Effector memory CD4-positive, alpha-beta T cell (primary cell): ENCODE data around the gene SLC2A1.

Experiments used
- DNase-seq, 3 donors: peaks; one replicate each; pipeline ENCODE4 v3.0.0-alpha.2; 2020
- H3K27ac ChIP-seq: 2 replicates; pipeline ENCODE4 v1.7.0; 2013; ENCODE audit warnings: mild to moderate bottlenecking, low read length, moderate library complexity; ENCODE audit not compliant: insufficient read depth, poor library complexity, severe bottlenecking
- H3K27me3 ChIP-seq: replicated peaks from 2 replicates; pipeline ENCODE4 v1.7.0; 2013; ENCODE audit warnings: mild to moderate bottlenecking, low read length; ENCODE audit not compliant: insufficient read depth, control insufficient read depth, poor library complexity, severe bottlenecking
- H3K36me3 ChIP-seq: 2 replicates; pipeline ENCODE4 v1.7.0; 2013; ENCODE audit warnings: mild to moderate bottlenecking, low read length, moderate library complexity; ENCODE audit not compliant: control insufficient read depth, insufficient read depth
- H3K4me1 ChIP-seq: 2 replicates; pipeline ENCODE4 v1.7.0; 2013; ENCODE audit warnings: low read length, mild to moderate bottlenecking; ENCODE audit not compliant: control insufficient read depth, insufficient read depth, poor library complexity, severe bottlenecking
- H3K4me3 ChIP-seq: 2 replicates; pipeline ENCODE4 v1.7.0; 2013; ENCODE audit warnings: low read length, low read depth, mild to moderate bottlenecking; ENCODE audit not compliant: insufficient read depth, poor library complexity, severe bottlenecking
- H3K9me3 ChIP-seq: 2 replicates; pipeline ENCODE4 v1.7.0; 2013; ENCODE audit warnings: mild to moderate bottlenecking, low read length, moderate library complexity; ENCODE audit not compliant: control insufficient read depth
- total RNA-seq, 3 donors: gene quantifications; one replicate each; lab custom pipeline; 2026; lab: John Stamatoyannopoulos, UW

Gene SLC2A1
- 80.7 to 164 (median 108) reads per million in 3 donors for total RNA-seq

GRCh38 chr1:42958488-42959319, at the start of gene SLC2A1:
SLC2A1 (minus strand) TSS chr1:42958868; CDS start chr1:42958651, 217 bp downstream.
- no peaks in the 10 kb centered on the region for H3K36me3 ChIP-seq
- peak within 1 kb of the TSS; percentile 85 for H3K4me3 ChIP-seq
- peak within 1 kb of the TSS; percentile 76 for H3K27ac ChIP-seq
- no peaks in the 10 kb centered on the region for H3K9me3 ChIP-seq
- H3K4me1 ChIP-seq = peaks cover 20% of the 10 kb centered on the region
- DNase-seq = peak; percentile 92 to 94 (median 94)
- H3K27me3 ChIP-seq = no peaks in the 10 kb centered on the region

- Histone ChIP-seq H3K27me3 (no peaks in the 10 kb centered on the region), H3K27ac (no peak overlapping the region), H3K9me3 (no peaks in the 10 kb centered on the region), H3K4me1 (no peaks in the 10 kb centered on the region), H3K4me3 (no peak overlapping the region), H3K36me3 (no peaks in the 10 kb centered on the region)
- no peak for DNase-seq
These were observed 48.9 kb upstream of the SLC2A1 start for GRCh38 chr1:43007377-43008114.

- Histone ChIP-seq H3K9me3 (no peaks in the 10 kb centered on the region), H3K27me3 (no peaks in the 10 kb centered on the region), H3K27ac (no peak overlapping the region), H3K36me3 (no peaks in the 10 kb centered on the region), H3K4me1 (no peaks in the 10 kb centered on the region), H3K4me3 (no peak overlapping the region)
- DNase-seq = no peak
These were observed 47.0 kb upstream of the SLC2A1 start for GRCh38 chr1:43005460-43006361.

- no peak overlapping the region for H3K27ac ChIP-seq
- H3K4me3 ChIP-seq = no peak overlapping the region
- no peaks in the 10 kb centered on the region for H3K9me3 ChIP-seq
- no peaks in the 10 kb centered on the region for H3K4me1 ChIP-seq
- H3K27me3 ChIP-seq = no peaks in the 10 kb centered on the region
- no peaks in the 10 kb centered on the region for H3K36me3 ChIP-seq
- no peak for DNase-seq
These were observed 46.2 kb upstream of the SLC2A1 start for GRCh38 chr1:43004587-43005459.

GRCh38 chr1:43002766-43003165, 44.1 kb upstream of the SLC2A1 start:
- H3K27me3 ChIP-seq = no peaks in the 10 kb centered on the region
- H3K9me3 ChIP-seq = no peaks in the 10 kb centered on the region
- H3K4me1 ChIP-seq = no peaks in the 10 kb centered on the region
- H3K36me3 ChIP-seq = no peaks in the 10 kb centered on the region
- H3K27ac ChIP-seq = no peak overlapping the region
- no peak for DNase-seq
- no peak overlapping the region for H3K4me3 ChIP-seq

GRCh38 chr1:43002116-43002515, 43.4 kb upstream of the SLC2A1 start:
- DNase-seq = no peak
- no peaks in the 10 kb centered on the region for H3K36me3 ChIP-seq
- H3K4me1 ChIP-seq = no peaks in the 10 kb centered on the region

GRCh38 chr1:43001434-43001833, 42.8 kb upstream of the SLC2A1 start:
- H3K27ac ChIP-seq = no peak overlapping the region
- no peaks in the 10 kb centered on the region for H3K27me3 ChIP-seq
- no peaks in the 10 kb centered on the region for H3K9me3 ChIP-seq
- H3K4me3 ChIP-seq = no peak overlapping the region
- H3K4me1 ChIP-seq = no peaks in the 10 kb centered on the region
- no peak for DNase-seq
- H3K36me3 ChIP-seq = no peaks in the 10 kb centered on the region

More at GRCh38 chr1:43002116-43002515, 43.4 kb upstream of the SLC2A1 start:
- H3K27ac ChIP-seq = no peak overlapping the region
- no peaks in the 10 kb centered on the region for H3K27me3 ChIP-seq
- no peaks in the 10 kb centered on the region for H3K9me3 ChIP-seq
- H3K4me3 ChIP-seq = no peak overlapping the region

GRCh38 chr1:43000271-43000670, 41.6 kb upstream of the SLC2A1 start:
- Histone ChIP-seq H3K4me1 (no peaks in the 10 kb centered on the region), H3K9me3 (no peaks in the 10 kb centered on the region), H3K36me3 (no peaks in the 10 kb centered on the region), H3K4me3 (no peak overlapping the region), H3K27ac (no peak overlapping the region), H3K27me3 (no peaks in the 10 kb centered on the region)
- DNase-seq = no peak

- DNase-seq = no peak
- Histone ChIP-seq H3K27ac (no peak overlapping the region), H3K9me3 (no peaks in the 10 kb centered on the region), H3K36me3 (no peaks in the 10 kb centered on the region), H3K4me1 (no peaks in the 10 kb centered on the region), H3K27me3 (no peaks in the 10 kb centered on the region), H3K4me3 (no peak overlapping the region)
These were observed 40.6 kb upstream of the SLC2A1 start for GRCh38 chr1:42999308-42999707.
